HCEC 1CT (cell line): ENCODE data around the gene KIAA2012.

Source experiments
- DNase-seq: peaks from one replicate; pipeline ENCODE4 v3.0.0-alpha.2; 2017

Gene KIAA2012

GRCh38 chr2:202072737-202073401 is at the start of gene KIAA2012:
Gene KIAA2012 (plus strand): TSS chr2:202073255. CDS start chr2:202073628, 373 bp downstream.
- no peak for DNase-seq

GRCh38 chr2:202023904-202024266 is 49.2 kb upstream of the KIAA2012 start:
- DNase-seq: no peak

- no peak for DNase-seq
These were observed 48.2 kb upstream of the KIAA2012 start for GRCh38 chr2:202024871-202025270.

- no peak for DNase-seq
These were observed 47.2 kb upstream of the KIAA2012 start for GRCh38 chr2:202025816-202026215.

GRCh38 chr2:202026507-202026906 is 46.5 kb upstream of the KIAA2012 start:
- DNase-seq: no peak

- DNase-seq: no peak
These were observed 42.4 kb upstream of the KIAA2012 start for GRCh38 chr2:202030691-202031090.

- no peak for DNase-seq
These were observed 41.7 kb upstream of the KIAA2012 start for GRCh38 chr2:202031246-202031951.

GRCh38 chr2:202032846-202033316 is 40.2 kb upstream of the KIAA2012 start:
- peak; percentile 75 for DNase-seq

GRCh38 chr2:202033317-202034248 is 39.5 kb upstream of the KIAA2012 start, which contains the start of gene FZD7:
Gene FZD7 (plus strand): TSS chr2:202033855. CDS start chr2:202034648, 793 bp downstream.
- DNase-seq: peak; percentile 93

GRCh38 chr2:202034249-202035088 is 38.6 kb upstream of the KIAA2012 start:
- peak; percentile 34 for DNase-seq

- peak; percentile 39 for DNase-seq
These were observed 37.7 kb upstream of the KIAA2012 start for GRCh38 chr2:202035089-202035940.

- DNase-seq: no peak
These were observed 37.1 kb upstream of the KIAA2012 start for GRCh38 chr2:202035941-202036372.

GRCh38 chr2:202036601-202037037 is 36.4 kb upstream of the KIAA2012 start:
- DNase-seq: no peak

- DNase-seq: peak; percentile 47
These were observed 36.0 kb upstream of the KIAA2012 start for GRCh38 chr2:202037086-202037485.

GRCh38 chr2:202038471-202039277 is 34.4 kb upstream of the KIAA2012 start:
- DNase-seq: peak; percentile 45

- no peak for DNase-seq
These were observed 33.6 kb upstream of the KIAA2012 start for GRCh38 chr2:202039278-202040078.

GRCh38 chr2:202040079-202040844 is 32.8 kb upstream of the KIAA2012 start:
- no peak for DNase-seq

- no peak for DNase-seq
These were observed 30.6 kb upstream of the KIAA2012 start for GRCh38 chr2:202042444-202042843.
